GM12873 (cell line): Measurements from ENCODE around the gene SLC66A3.

Source experiments
- TF ChIP-seq, protein P1 (sequence below): IDR thresholded peaks from 2 replicates; pipeline ENCODE4 v1.5.1; 2012; ENCODE audit warnings: low read depth, mild to moderate bottlenecking, moderate library complexity, low read length, control low read depth; ENCODE audit not compliant: insufficient read depth; ENCODE audit errors: missing control alignments

SLC66A3 gene

DNA sequence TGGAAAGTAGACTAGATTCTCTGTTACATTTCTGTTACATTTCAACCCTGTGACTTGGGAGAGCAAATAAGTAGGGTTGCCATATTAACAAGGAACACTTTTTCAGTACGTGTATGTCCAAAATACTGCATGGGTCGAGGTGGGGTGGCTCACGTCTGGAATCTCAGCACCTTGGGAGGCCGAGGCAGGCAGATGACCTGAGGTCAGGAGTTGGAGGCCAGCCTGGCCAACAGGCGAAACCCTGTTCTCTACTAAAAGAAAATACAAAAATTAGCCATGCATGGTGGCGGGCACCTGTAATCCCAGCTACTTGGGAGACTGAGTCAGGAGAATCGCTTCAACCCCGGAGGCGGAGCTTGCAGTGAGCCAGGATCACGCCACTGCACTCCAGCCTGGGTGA, 11.2 kb downstream of the SLC66A3 start:
- TF ChIP-seq, protein P1, sequence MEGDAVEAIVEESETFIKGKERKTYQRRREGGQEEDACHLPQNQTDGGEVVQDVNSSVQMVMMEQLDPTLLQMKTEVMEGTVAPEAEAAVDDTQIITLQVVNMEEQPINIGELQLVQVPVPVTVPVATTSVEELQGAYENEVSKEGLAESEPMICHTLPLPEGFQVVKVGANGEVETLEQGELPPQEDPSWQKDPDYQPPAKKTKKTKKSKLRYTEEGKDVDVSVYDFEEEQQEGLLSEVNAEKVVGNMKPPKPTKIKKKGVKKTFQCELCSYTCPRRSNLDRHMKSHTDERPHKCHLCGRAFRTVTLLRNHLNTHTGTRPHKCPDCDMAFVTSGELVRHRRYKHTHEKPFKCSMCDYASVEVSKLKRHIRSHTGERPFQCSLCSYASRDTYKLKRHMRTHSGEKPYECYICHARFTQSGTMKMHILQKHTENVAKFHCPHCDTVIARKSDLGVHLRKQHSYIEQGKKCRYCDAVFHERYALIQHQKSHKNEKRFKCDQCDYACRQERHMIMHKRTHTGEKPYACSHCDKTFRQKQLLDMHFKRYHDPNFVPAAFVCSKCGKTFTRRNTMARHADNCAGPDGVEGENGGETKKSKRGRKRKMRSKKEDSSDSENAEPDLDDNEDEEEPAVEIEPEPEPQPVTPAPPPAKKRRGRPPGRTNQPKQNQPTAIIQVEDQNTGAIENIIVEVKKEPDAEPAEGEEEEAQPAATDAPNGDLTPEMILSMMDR = no peak

DNA sequence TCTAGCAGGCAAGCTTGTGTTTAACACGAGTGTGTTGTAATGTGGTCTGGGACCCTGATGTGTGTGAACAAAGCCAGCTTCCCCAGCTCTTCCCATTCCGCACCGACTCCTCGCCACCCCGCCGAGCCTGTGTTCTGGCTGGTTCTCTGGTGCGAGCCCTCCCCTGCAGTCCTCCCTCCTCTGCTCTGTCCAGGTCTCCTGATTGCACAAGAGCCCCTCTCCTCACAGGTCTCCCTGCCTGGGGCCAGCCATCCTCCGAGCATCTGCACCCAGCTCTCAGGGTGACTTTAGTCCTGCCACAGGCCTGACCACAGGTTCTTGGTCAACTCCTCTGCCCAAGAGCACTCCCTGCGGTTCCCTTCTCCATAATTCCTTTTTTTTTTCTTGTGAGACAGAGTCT, 13.2 kb downstream of the SLC66A3 start:
- TF ChIP-seq, protein P1 = no peak

DNA sequence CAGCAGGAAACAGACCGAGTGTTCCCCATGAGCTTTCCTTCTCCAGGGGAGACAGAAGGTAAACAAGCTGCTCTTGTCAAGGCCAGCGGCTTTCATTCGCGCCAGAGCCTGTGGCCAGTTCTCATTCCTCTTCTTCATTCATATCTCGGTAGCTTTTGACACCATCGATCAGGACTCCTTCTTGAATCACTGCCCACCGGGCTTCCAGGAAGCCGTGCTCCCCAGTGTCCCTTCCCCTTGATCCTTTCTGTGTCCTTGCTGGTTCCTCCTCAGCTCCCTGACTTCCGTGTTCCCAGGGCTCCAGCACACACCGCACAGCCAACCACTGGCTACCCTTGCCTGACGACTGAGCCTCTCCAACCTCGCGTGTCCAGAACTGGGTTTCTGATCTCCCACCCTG, 14.1 kb downstream of the SLC66A3 start:
- TF ChIP-seq, protein P1 = no peak

DNA sequence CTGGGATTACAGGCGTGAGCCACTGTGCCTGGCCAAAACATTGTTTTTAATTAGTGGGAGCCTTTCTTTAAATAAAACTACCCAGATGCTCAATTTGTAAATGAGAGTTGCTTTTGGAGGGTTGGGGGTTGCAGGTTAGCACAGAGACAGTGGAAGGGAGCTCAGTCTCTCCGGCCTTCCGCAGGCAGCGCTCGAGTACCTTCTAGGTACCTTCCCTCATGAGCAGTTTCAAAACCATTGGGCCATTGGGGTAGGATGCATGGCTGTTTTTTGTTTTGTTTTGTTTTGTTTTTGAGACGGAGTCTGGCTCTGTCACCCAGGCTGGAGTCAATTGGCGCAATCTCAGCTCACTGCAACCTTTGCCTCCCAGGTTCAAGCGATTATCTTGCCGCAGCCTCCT, 19.0 kb downstream of the SLC66A3 start:
- TF ChIP-seq, protein P1 = no peak

DNA sequence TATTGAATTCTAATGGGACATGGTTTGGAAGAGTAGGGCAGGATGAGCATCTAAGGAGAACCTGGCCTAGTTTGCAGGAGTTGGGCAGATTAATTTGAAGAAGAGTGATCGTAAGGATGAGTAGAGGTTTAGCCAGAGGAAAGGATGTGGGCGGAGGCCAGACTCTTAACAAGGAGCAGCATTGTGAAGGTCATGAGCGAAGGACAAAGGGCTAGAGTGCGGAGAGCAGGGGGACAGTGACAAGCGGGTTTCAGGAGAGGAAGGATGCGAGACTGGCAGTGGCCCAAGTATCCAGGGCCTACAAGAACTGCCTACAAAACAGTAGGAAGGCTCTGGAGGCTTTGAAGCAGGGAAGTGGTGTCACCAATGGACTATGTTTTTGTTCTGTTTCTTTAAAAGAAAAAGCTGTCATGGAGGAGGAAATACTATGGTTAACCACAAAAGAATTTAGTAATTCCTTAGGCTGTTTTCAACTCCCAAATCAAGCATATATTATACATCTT, 20.1 kb downstream of the SLC66A3 start:
- TF ChIP-seq, protein P1 = no peak

DNA sequence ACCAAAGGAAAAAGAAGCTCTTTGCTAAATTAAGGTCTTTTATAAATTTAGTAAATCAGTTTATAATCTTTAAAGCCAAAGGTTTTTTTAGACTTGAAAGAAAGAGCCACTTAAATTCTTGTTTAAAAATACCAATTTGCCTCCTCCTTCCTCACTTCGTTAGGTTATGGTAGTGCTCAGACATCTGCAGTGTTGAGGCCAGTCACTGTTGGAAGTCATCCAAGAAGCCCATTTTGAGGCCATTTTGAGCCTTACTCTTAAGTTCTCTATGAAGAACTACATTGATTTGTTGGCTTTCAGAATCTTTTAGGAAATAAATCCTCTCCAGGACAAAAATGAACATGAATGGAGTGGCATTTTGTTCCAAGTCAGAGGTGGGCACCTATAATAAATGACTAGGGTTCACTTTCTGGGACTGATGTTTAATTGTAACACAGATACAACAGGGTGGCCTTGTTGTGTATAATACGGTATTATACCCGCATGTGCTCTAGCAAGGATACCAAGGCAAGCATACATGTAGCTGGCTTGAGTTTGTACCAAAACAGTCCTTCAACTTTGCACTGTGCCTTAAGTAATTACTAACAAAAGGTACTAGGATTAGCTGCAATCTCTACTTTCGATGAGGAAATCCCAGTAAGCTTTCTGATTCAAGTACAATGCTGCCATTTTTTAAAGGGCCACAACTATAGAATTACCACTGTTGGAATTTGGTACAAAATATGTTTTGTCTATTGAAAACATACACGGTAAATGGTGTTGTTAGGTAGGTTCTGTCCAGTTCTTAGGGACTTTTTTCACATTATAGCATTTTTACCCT, 22.8 kb downstream of the SLC66A3 start:
- TF ChIP-seq, protein P1 = no peak

DNA sequence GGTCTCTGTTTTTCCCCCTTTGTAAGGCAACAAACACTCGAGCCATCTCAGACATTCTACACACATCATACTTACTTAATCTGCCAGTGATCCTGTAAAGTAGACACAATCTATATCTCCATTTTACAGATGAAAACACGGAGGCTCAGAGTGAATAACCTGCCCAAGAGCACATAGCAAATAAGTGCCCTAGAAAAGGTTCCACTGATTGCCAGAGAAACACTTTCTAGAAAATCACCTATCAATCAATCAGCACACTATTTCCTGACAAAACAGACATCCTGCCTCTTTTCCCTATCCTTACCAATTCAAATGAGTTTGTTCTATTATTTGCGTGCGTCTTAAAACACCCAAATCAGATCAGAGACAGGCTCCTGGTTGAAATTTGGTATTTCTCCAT, 23.9 kb downstream of the SLC66A3 start:
- TF ChIP-seq, protein P1 = no peak
